ENCODE results near the gene DDA1. TPM values are rescaled to one million over a fixed set of nuclear protein-coding genes. Genes with fewer than 3 reads are reported as not detected.

DDA1 gene
- total and polyA plus RNA-seq, 5 donors: 29.7 to 92.5 (median 31.2) TPM

DNA sequence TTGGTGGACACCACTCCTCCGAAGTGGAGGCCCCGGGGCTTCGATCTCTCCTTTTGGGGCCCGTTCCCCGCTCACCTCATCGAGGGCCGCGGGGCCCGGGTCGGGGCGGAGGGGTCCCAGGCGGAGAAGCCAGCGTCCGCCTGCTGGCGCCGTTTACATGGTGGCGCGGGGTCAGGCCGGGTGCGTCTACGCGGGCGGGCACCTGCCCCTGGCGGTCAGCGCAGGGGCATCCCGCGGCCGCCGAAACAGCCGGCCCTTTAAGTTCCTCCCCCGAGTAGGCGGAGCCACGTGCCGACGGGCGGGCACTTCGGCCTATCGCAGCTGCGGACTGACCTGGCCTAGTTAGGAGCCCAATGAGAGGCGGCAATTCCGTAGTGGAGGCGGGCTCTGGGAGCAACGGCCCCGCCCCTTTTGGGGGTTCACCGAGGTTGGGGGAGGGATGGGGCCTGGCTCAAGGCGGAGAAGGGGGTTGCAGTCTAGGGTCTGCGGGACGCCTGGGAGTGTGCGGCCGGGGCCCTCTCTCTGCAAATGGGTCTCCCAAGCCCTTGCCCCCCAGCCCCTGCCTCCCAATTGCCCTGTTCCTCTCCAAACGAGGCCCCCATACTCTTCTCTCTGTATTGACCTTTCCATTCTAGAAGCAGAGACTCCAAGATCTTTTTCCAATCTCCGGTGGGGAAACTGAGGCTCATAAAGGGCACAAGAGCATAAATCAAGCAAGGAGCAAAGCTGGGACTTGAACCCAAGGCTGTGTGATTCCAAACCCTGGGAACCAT lies 6.0 kb upstream of the DDA1 start, which contains the start of gene ABHD8:
Gene ABHD8, minus strand, starts transcription at position 259 of the 773 bp plus-strand sequence. CDS start 1,809 bp downstream, outside the sequence.
- WGBS: under 1% methylated on average over 52 of the region's 52 CpGs
- intact Hi-C loops (cut with DNase I): no loop called here
- no peaks in the 10 kb centered on the region for H3K4me1 ChIP-seq (ENCODE audit: control insufficient read depth, insufficient read depth, low read length)

DNA sequence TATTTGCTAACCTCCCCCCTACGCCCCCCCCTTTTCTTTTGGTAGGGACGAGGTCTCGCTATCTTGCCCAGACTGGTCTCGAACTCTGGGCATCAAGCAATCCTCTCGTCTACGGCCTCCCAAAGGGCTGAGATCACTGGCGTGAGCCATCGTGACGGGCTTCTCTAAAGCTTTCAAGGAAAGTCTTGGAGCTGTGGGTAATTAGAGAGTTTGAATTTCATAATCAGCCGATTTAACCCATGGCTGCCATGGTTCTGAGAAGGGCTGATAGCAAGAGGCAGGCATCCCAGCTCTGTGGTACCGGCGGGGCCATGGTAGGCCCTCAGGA lies 5.5 kb upstream of the DDA1 start:
- WGBS: 51% methylated on average over 12 of the region's 12 CpGs
- intact Hi-C loops (cut with DNase I): no loop called here
- no peak for ATAC-seq
- no peaks in the 10 kb centered on the region for H3K4me1 ChIP-seq (ENCODE audit: control insufficient read depth, insufficient read depth, low read length)
- H3K27ac ChIP-seq (ENCODE audit: low read length): peak overlapping the region; percentile 31
- H3K27me3 ChIP-seq (ENCODE audit: control insufficient read depth, insufficient read depth): no peaks in the 10 kb centered on the region
- H3K9me3 ChIP-seq (ENCODE audit: control insufficient read depth, low read length): no peaks in the 10 kb centered on the region
- no peak for DNase-seq
- no peak overlapping the region for H3K4me3 ChIP-seq (ENCODE audit: low read length)

More for the DNA sequence above, 6.0 kb upstream of the DDA1 start, which contains the start of gene ABHD8:
- H3K27me3 ChIP-seq (ENCODE audit: control insufficient read depth, insufficient read depth): no peaks in the 10 kb centered on the region
- ATAC-seq (peak; percentile 88 to 91), DNase-seq (peak; percentile 97 to 99 (median 98))
- no peaks in the 10 kb centered on the region for H3K9me3 ChIP-seq (ENCODE audit: control insufficient read depth, low read length)
- H3K4me3 ChIP-seq (ENCODE audit: low read length): peak within 1 kb of the TSS; percentile 87
- H3K27ac ChIP-seq (ENCODE audit: low read length): peak within 1 kb of the TSS; percentile 31

DNA sequence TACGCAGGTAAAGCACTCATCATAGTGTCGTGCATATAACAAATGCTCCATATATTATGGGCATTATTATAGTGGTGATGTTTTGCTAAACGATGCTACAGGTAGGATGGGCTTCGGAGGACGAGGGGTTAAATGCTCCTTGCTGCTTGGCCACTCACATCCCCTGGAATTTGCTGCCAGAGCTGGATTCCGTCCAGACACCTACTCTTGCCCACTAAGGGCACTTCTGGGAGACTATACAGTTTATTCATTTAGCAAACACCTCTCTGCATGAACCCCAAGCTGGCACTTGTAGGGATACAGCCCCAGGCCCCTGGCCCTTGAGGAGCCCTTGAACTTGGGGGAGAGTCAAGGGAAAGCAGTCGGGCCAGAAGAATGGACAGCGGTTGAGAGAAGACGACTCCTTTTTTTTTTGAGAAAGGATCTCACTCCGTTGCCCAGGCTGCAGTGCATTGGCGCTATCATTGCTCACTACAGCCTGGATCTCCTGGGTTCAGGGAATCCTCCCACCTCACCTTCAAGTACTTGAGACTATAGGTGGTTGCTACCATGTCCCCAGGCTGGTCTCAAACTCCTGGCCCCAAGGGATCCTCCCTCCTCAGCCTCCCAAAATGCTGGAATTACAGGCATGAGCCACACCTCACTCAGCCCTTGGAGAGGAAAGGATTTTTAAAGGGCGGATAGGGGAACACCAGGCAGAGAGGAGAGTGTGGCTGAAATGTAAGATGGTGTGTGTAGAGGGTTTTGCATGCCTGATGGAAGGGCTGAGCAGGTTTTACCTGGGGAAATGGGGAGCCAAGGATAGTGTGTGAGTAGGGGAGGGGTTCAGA lies 4.8 kb upstream of the DDA1 start:
- Histone ChIP-seq H3K27ac (ENCODE audit: low read length) (peak overlapping the region; percentile 38), H3K27me3 (ENCODE audit: control insufficient read depth, insufficient read depth) (no peaks in the 10 kb centered on the region), H3K9me3 (ENCODE audit: control insufficient read depth, low read length) (no peaks in the 10 kb centered on the region), H3K4me1 (ENCODE audit: control insufficient read depth, insufficient read depth, low read length) (no peaks in the 10 kb centered on the region), H3K4me3 (ENCODE audit: low read length) (no peak overlapping the region)
- WGBS: 56% methylated on average over 12 of the region's 12 CpGs
- ATAC-seq (no peak), DNase-seq (no peak)
- intact Hi-C loops (cut with DNase I): no loop called here

DNA sequence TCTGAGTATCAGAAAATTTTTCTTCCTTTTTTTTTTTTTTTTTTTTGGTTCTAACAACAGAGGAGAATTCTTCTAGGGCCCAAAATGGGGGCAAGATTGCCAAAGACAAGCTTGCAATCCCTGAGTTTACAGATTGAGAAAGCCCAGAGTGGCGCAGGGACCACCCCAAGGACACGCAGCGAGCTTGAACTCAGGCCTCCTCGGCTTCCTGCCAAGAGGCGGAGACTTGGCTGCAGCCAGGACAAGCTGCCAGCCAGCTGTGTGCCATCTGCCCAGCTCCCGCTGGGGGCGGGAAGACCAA lies 4.2 kb upstream of the DDA1 start:
- no peak for DNase-seq
- no peak overlapping the region for H3K4me3 ChIP-seq (ENCODE audit: low read length)
- no peaks in the 10 kb centered on the region for H3K4me1 ChIP-seq (ENCODE audit: control insufficient read depth, insufficient read depth, low read length)
- peak overlapping the region; percentile 38 for H3K27ac ChIP-seq (ENCODE audit: low read length)
- no peaks in the 10 kb centered on the region for H3K9me3 ChIP-seq (ENCODE audit: control insufficient read depth, low read length)
- intact Hi-C loops (cut with DNase I): no loop called here
- WGBS: 1% methylated on average over 7 of the region's 7 CpGs
- H3K27me3 ChIP-seq (ENCODE audit: control insufficient read depth, insufficient read depth): no peaks in the 10 kb centered on the region
- no peak for ATAC-seq

DNA sequence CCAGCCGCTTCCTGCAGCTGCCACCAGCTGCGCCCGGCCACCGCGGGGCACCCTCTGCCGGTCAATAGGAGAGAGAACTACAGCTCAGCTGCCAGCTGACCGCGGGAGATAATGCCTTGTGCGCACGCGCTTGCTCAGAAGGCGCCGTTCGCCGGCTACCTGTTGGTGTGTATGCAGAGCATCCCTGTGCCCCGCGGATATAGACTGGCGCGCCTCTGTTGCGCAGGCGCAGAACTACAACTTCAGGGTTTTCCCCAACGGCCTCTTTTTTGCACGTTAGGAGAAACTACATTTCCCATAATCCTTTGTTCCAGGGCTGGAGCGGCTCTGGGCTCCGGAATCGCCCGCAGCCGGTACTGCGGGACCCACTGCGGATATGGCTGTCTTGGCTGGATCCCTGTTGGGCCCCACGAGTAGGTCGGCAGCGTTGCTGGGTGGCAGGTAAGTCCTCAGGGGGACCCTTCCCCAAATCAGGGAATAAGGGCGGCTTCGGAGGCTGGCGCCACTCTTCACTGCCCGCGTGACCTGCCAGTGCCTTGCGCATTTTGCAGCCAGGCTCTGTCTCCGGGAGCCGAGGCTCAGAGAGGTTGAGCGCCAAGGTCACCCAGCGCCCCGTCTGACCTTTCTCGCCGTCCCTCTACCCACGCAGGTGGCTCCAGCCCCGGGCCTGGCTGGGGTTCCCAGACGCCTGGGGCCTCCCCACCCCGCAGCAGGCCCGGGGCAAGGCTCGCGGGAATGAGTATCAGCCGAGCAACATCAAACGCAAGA lies 3.7 kb upstream of the DDA1 start, which contains the start of gene MRPL34:
Gene MRPL34, plus strand, starts transcription at position 356 of the 768 bp plus-strand sequence. Its CDS starts 21 bp downstream, at position 377.
- under 1% methylated on average over 55 of the region's 55 CpGs for WGBS
- intact Hi-C loops (cut with DNase I): no loop called here
- ATAC-seq: peak; percentile 71
- Histone ChIP-seq H3K27ac (ENCODE audit: low read length) (peak within 1 kb of the TSS; percentile 86), H3K9me3 (ENCODE audit: control insufficient read depth, low read length) (no peaks in the 10 kb centered on the region), H3K4me3 (ENCODE audit: low read length) (peak within 1 kb of the TSS; percentile 44), H3K4me1 (ENCODE audit: control insufficient read depth, insufficient read depth, low read length) (no peaks in the 10 kb centered on the region), H3K27me3 (ENCODE audit: control insufficient read depth, insufficient read depth) (no peaks in the 10 kb centered on the region)
- DNase-seq: peak; percentile 94 to 98 (median 97)

DNA sequence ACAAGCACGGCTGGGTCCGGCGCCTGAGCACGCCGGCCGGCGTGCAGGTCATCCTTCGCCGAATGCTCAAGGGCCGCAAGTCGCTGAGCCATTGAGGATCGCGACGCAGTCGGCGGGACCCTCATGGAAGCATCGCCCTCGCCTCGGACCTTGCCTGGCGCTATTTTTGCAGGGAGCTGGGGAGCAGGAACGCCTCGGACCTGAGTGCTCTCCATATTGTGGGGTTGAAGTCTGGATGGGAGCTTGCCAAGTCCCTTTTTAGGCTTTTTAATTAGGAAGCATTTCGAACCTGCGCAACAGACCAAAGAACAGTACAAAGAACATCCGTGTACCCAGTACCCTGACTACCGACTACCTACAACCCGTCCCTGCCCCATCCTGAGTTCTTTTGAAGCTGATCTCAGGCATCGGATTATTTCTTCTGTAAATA lies 3.1 kb upstream of the DDA1 start:
- ATAC-seq (no peak), DNase-seq (no peak)
- peak overlapping the region; percentile 44 for H3K4me3 ChIP-seq (ENCODE audit: low read length)
- H3K27ac ChIP-seq (ENCODE audit: low read length): peak overlapping the region; percentile 86
- no peaks in the 10 kb centered on the region for H3K4me1 ChIP-seq (ENCODE audit: control insufficient read depth, insufficient read depth, low read length)
- 10% methylated on average over 28 of the region's 28 CpGs for WGBS
- no peaks in the 10 kb centered on the region for H3K27me3 ChIP-seq (ENCODE audit: control insufficient read depth, insufficient read depth)
- H3K9me3 ChIP-seq (ENCODE audit: control insufficient read depth, low read length): no peaks in the 10 kb centered on the region
- intact Hi-C loops (cut with DNase I): no loop called here

DNA sequence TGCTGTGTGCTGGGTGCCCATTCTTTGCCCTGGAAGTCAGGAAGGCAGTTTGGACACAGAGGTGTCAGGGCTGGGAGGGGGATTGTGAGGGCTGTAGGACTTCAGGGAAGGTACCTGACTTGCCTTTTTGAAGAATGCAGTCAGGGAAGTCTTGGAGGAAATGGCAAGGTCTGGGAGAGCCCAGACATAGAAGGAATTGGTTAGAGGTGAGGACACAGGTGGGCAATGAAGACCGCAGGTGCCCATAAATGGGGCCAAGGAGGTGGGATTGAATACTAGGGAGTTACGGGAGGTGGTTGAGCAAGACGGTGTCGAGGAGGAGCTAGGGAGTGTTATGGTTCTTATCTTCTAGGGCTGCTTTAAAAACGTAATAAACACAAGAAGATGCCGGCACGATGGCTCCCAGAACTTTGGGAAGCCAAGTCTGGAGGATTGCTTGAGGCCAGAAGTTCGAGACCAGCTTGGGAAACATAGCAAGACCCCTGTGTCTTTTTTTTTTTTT lies 1.4 kb upstream of the DDA1 start:
- Histone ChIP-seq H3K27ac (ENCODE audit: low read length) (no peak overlapping the region), H3K4me3 (ENCODE audit: low read length) (no peak overlapping the region), H3K27me3 (ENCODE audit: control insufficient read depth, insufficient read depth) (no peaks in the 10 kb centered on the region), H3K9me3 (ENCODE audit: control insufficient read depth, low read length) (no peaks in the 10 kb centered on the region), H3K4me1 (ENCODE audit: control insufficient read depth, insufficient read depth, low read length) (no peaks in the 10 kb centered on the region)
- DNase-seq (no peak), ATAC-seq (no peak)
- intact Hi-C loops (cut with DNase I): no loop called here
- WGBS: 87% methylated on average over 8 of the region's 8 CpGs

DNA sequence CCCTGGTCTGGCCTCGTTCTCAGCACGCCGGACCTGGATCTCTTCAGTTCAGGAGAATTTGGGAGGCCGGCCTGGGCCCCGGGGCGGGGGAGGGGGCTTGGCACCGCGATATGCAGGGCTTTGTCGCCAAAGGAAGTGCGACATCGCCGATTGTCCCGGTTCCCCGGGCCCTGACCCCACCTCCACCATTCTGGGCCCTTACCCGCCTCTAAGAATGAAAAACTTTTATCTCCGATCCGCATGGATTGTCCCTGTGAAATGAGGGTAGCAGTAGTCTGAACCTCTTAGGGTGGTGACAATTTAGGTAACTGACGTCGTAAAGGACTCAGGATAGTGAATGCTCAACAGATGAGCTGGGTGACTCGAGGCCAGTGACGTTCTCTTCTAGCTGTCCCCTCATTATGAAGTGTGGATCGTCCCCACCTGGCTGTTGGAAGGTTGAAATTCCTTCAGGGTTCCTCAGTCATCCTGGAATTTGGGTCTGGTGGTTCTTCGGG lies 650 bp downstream of the DDA1 start:
- Histone ChIP-seq H3K9me3 (ENCODE audit: control insufficient read depth, low read length) (no peaks in the 10 kb centered on the region), H3K4me1 (ENCODE audit: control insufficient read depth, insufficient read depth, low read length) (no peaks in the 10 kb centered on the region), H3K4me3 (ENCODE audit: low read length) (peak overlapping the region; percentile 77), H3K27ac (ENCODE audit: low read length) (no peak overlapping the region), H3K27me3 (ENCODE audit: control insufficient read depth, insufficient read depth) (no peaks in the 10 kb centered on the region)
- intact Hi-C loops (cut with DNase I): no loop called here
- no peak for ATAC-seq
- no peak for DNase-seq
- 7% methylated on average over 23 of the region's 23 CpGs for WGBS

DNA sequence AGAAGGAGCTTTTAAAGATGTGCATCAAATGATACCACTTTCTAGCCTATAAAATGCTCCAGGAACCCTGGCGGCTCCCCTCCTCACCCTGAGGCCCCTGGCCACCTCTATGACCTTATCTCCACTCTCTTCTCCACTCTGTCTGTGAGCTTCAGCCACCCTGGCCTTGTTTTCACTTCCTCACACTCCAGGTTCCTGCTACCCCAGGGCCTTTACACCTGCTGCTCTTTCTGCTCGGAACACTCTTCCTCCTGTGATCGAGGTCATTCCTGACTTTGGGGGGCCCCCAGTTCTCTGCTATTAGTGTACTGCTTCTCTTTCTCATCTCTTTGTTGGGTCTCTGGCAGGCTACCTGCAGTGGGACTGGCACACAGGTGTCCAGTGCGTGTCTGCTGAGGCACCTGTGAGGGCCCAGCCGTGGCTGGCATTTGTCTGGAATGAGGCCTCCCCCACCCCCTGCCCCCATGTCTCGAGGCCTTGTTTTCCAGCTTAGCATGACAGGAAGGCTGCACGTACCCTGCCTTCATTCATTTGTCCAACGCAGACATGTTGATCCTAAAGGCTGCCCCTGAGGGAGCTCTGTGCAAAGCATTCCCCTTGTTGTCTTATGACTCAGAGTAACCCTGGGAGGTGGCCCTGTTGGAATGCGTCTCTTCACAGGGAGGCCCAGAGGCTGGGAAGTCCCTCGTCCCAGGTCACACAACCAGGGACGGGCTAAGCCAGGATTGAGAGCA lies 2.3 kb downstream of the DDA1 start:
- Histone ChIP-seq H3K27ac (ENCODE audit: low read length) (no peak overlapping the region), H3K4me1 (ENCODE audit: control insufficient read depth, insufficient read depth, low read length) (no peaks in the 10 kb centered on the region), H3K4me3 (ENCODE audit: low read length) (no peak overlapping the region), H3K9me3 (ENCODE audit: control insufficient read depth, low read length) (no peaks in the 10 kb centered on the region), H3K27me3 (ENCODE audit: control insufficient read depth, insufficient read depth) (no peaks in the 10 kb centered on the region)
- 78% methylated on average over 11 of the region's 11 CpGs for WGBS
- intact Hi-C loops (cut with DNase I): no loop called here
- DNase-seq: no peak
- ATAC-seq: no peak

Data from right cardiac atrium (tissue), 5 donors.